Smooth muscle cell (in vitro differentiated cells): ENCODE measurements around the gene ZNF148. TPM values are rescaled to one million over a fixed set of nuclear protein-coding genes. Genes with fewer than 3 reads are reported as not detected.

ENCODE experiments used
- DNase-seq: peaks from one replicate; lab custom pipeline; 2025; ENCODE audit not compliant: unreplicated experiment; lab: John Stamatoyannopoulos, UW
- H2AFZ ChIP-seq: fragments of 200-600 bp; sonication (generic); 2 replicates; pipeline ENCODE4 v1.6.0; 2016; ENCODE audit warnings: antibody characterized with exemption, low read depth, mild to moderate bottlenecking
- H3F3A ChIP-seq: fragments of 200-600 bp; sonication (generic); 2 replicates; pipeline ENCODE4 v1.6.0; 2017; ENCODE audit warnings: antibody characterized with exemption, low read depth
- H3K27ac ChIP-seq: fragments of 200-600 bp; sonication (generic); 2 replicates; pipeline ENCODE4 v1.5.1; 2016; ENCODE audit warnings: low read depth, mild to moderate bottlenecking
- H3K27me3 ChIP-seq: fragments of 200-600 bp; sonication (generic); 2 replicates; pipeline ENCODE4 v1.6.1; 2016; ENCODE audit warnings: low read depth, mild to moderate bottlenecking
- H3K36me3 ChIP-seq: fragments of 200-600 bp; sonication (generic); 2 replicates; pipeline ENCODE4 v1.5.1; 2016; ENCODE audit warnings: low read depth
- H3K4me1 ChIP-seq: fragments of 200-600 bp; sonication (generic); 2 replicates; pipeline ENCODE4 v1.5.1; 2016; ENCODE audit warnings: low read depth
- H3K4me2 ChIP-seq: fragments of 200-600 bp; sonication (generic); 2 replicates; pipeline ENCODE4 v1.6.0; 2016; ENCODE audit warnings: mild to moderate bottlenecking
- H3K4me3 ChIP-seq: fragments of 200-600 bp; sonication (generic); 2 replicates; pipeline ENCODE4 v1.5.1; 2016; ENCODE audit warnings: mild to moderate bottlenecking
- H3K79me2 ChIP-seq: fragments of 200-600 bp; sonication (generic); 2 replicates; pipeline ENCODE4 v1.6.0; 2016; ENCODE audit warnings: low read depth, mild to moderate bottlenecking
- H3K9ac ChIP-seq: fragments of 200-600 bp; sonication (generic); 2 replicates; pipeline ENCODE4 v1.6.0; 2016; ENCODE audit warnings: low read depth
- H3K9me3 ChIP-seq: fragments of 200-600 bp; sonication (generic); replicated peaks from 2 replicates; pipeline ENCODE4 v1.5.1; 2016; ENCODE audit warnings: low read depth
- H4K20me1 ChIP-seq: fragments of 200-600 bp; sonication (generic); 2 replicates; pipeline ENCODE4 v1.6.0; 2016; ENCODE audit warnings: low read depth
- WGBS: methylation state at CpG from one replicate; pipeline ENCODE4 v1.1.7; 2016; ENCODE audit warnings: low lambda C conversion rate; 5-methylcytosine and 5-hydroxymethylcytosine counted together
- polyA plus RNA-seq: library from polyadenylated mRNA; unstranded; fragments of >200 nt; fragmentation: Nextera tagmentation; extraction: Ambion mirVana; gene quantifications from 2 replicates; pipeline ENCODE4 v1.2.1, GENCODE V29; 2016
- total RNA-seq: library from RNA; depleted of rRNA; stranded (reverse); fragments of >200 nt; gene quantifications from 2 replicates; pipeline ENCODE4 v1.2.3, GENCODE V29; 2014
- TF ChIP-seq, protein P1 (sequence below): fragments of 200-600 bp; sonication (generic); IDR thresholded peaks from 2 replicates; pipeline ENCODE4 v1.5.1; 2017; ENCODE audit warnings: borderline replicate concordance, mild to moderate bottlenecking, antibody characterized with exemption; ENCODE audit not compliant: insufficient read depth, poor library complexity, severe bottlenecking

Gene ZNF148
- total and polyA plus RNA-seq, 2 experiments from 2014 or later = 23.6 to 27.7 TPM

DNA sequence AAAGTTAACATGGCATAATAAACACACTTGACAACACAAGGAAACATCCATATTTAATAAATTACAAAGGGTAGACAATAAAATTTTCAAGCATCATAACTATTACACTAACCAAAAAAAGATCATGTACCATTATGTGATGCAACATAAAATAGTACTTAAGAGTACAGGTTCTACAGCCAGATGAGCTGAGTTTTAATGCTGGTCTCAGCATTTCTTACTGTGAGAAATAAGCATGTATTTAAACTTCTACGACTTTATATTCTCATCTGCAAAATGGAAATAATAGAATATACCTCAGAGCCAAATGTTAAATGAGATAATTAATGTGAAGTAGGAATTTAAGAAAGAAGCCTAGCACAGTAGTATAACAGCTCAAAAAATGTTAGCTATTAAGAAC, 128.9 kb downstream of the ZNF148 start:
- Histone ChIP-seq H3K79me2 (no peaks in the 10 kb centered on the region), H2AFZ (no peak overlapping the region), H4K20me1 (peaks cover 18% of the 10 kb centered on the region), H3F3A (no peaks in the 10 kb centered on the region), H3K4me2 (no peak overlapping the region), H3K27me3 (no peaks in the 10 kb centered on the region), H3K4me1 (no peaks in the 10 kb centered on the region), H3K36me3 (no peaks in the 10 kb centered on the region), H3K4me3 (no peak overlapping the region), H3K9me3 (no peaks in the 10 kb centered on the region), H3K9ac (no peak overlapping the region), H3K27ac (no peak overlapping the region)
- DNase-seq = no peak
- TF ChIP-seq, protein P1, sequence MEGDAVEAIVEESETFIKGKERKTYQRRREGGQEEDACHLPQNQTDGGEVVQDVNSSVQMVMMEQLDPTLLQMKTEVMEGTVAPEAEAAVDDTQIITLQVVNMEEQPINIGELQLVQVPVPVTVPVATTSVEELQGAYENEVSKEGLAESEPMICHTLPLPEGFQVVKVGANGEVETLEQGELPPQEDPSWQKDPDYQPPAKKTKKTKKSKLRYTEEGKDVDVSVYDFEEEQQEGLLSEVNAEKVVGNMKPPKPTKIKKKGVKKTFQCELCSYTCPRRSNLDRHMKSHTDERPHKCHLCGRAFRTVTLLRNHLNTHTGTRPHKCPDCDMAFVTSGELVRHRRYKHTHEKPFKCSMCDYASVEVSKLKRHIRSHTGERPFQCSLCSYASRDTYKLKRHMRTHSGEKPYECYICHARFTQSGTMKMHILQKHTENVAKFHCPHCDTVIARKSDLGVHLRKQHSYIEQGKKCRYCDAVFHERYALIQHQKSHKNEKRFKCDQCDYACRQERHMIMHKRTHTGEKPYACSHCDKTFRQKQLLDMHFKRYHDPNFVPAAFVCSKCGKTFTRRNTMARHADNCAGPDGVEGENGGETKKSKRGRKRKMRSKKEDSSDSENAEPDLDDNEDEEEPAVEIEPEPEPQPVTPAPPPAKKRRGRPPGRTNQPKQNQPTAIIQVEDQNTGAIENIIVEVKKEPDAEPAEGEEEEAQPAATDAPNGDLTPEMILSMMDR = no peak
- WGBS = 100% methylated on average over 1 of the region's 1 CpG

DNA sequence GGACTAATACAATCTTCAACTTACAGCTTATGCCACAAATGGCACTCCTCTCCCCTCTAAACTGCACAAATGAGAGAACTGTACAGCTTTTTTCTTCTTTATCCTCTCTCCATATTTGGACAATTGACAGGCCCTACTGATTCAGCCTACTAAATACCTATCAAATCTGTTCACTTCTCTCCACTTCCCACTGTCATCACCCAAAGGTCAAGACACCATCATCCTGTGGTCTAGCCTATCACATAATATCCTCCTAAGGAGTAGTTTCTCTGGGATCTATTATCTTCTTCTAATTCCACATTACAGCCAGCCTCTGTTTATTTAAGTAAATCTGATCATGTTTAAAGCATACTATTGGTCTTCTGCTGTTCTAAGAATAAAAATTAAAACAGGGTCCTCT, 129.6 kb downstream of the ZNF148 start:
- Histone ChIP-seq H4K20me1 (peaks cover 23% of the 10 kb centered on the region), H3K36me3 (no peaks in the 10 kb centered on the region), H3K9me3 (no peaks in the 10 kb centered on the region), H3K27ac (no peak overlapping the region), H3K4me1 (no peaks in the 10 kb centered on the region), H3K27me3 (no peaks in the 10 kb centered on the region), H3K79me2 (no peaks in the 10 kb centered on the region), H3K4me3 (no peak overlapping the region), H3K9ac (no peak overlapping the region), H2AFZ (no peak overlapping the region), H3K4me2 (no peak overlapping the region), H3F3A (no peaks in the 10 kb centered on the region)
- TF ChIP-seq, protein P1 = no peak
- no peak for DNase-seq

DNA sequence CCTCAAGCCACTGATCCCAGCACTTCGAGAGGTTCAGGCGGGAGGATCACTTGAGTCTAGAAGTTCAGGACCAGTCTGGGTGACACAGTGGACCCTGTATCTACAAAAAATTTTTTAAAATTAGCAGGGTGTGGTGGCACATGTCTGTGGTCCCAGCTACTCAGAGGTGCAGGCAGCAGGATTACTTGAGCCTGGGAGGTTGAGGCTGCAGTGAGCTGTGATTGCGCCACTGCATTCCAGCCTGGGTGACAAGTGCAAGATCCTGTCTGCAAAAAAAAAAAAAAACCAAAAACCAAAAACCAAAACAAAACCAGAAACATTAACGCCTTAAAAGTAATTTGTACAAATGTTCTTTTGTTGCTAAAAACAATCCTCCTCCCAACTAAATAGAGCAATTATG, 134.6 kb downstream of the ZNF148 start:
- H3K27me3 ChIP-seq = no peaks in the 10 kb centered on the region
- no peak overlapping the region for H3K4me3 ChIP-seq
- no peak overlapping the region for H2AFZ ChIP-seq
- H3F3A ChIP-seq = peaks cover 5% of the 10 kb centered on the region
- 64% methylated on average over 4 of the region's 4 CpGs for WGBS
- no peak for DNase-seq
- H3K9ac ChIP-seq = no peak overlapping the region
- H3K9me3 ChIP-seq = no peaks in the 10 kb centered on the region
- H3K79me2 ChIP-seq = no peaks in the 10 kb centered on the region
- no peak overlapping the region for H3K27ac ChIP-seq
- TF ChIP-seq, protein P1 = no peak
- no peak overlapping the region for H3K4me2 ChIP-seq
- no peaks in the 10 kb centered on the region for H3K4me1 ChIP-seq
- H3K36me3 ChIP-seq = no peaks in the 10 kb centered on the region
- peaks cover 7% of the 10 kb centered on the region for H4K20me1 ChIP-seq

DNA sequence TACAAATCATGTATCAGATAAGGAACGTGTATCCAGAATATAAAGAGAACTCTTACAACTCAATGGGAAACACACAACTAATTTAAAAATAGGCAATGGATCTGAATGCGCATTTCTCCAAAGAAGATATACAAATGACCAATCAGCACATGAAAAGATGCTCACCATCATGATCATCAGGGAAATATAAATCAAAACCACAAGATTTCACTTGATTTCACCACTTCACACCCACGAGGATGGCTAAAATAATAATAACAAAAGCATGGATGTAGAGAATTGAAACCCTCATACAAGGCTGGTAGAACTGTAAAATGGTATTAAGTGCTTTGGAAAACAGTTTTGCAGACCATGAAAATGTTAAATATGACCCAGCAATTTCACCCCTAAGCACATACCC, 135.9 kb downstream of the ZNF148 start:
- Histone ChIP-seq H3K27me3 (no peaks in the 10 kb centered on the region), H3F3A (peaks cover 5% of the 10 kb centered on the region), H3K79me2 (no peaks in the 10 kb centered on the region), H3K36me3 (no peaks in the 10 kb centered on the region), H3K27ac (no peak overlapping the region), H3K4me2 (no peak overlapping the region), H3K9me3 (no peaks in the 10 kb centered on the region), H3K9ac (no peak overlapping the region), H3K4me3 (no peak overlapping the region), H3K4me1 (no peaks in the 10 kb centered on the region), H4K20me1 (peaks cover 7% of the 10 kb centered on the region), H2AFZ (no peak overlapping the region)
- TF ChIP-seq, protein P1 = no peak
- WGBS = 89% methylated on average over 3 of the region's 3 CpGs
- no peak for DNase-seq
